Measurements from ENCODE around the gene RPRML. TPM values are rescaled to one million over a fixed set of nuclear protein-coding genes. Genes with fewer than 3 reads are reported as not detected.
"Not testable (repeated sequence)": the region's sequence is repeated elsewhere in the genome, so short reads cannot be mapped to it uniquely, and the experiment has no call there.

The RPRML gene
- not detected in 2 replicates for total RNA-seq (2014; rRNA removed; shearing (Covaris generic))

GRCh38 chr17:46979147-46979863 lies at the start of gene RPRML:
RPRML (minus strand) TSS chr17:46979253; CDS start chr17:46979007, 246 bp downstream.
- DNase-seq (ENCODE audit: low read depth): peak; percentile 32

DNA sequence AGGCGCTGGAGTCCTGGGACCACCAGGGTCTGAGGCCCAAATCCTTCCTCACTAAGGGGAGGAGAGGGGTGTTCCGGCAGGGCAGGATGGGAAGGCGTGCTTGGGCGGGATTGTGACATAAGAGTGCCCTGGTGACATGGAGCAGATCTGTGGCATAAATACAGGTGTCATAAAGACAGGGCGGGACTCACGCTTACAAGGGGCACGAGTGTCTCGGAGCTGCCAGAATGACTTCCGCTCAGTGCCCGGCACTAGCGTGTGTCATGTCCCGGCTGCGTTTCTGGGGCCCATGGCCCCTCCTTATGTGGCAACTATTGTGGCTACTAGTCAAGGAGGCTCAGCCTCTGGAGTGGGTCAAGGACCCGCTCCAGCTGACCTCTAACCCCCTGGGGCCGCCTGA lies 37.9 kb upstream of the RPRML start:
- DNase-seq (ENCODE audit: low read depth): not testable (repeated sequence)

DNA sequence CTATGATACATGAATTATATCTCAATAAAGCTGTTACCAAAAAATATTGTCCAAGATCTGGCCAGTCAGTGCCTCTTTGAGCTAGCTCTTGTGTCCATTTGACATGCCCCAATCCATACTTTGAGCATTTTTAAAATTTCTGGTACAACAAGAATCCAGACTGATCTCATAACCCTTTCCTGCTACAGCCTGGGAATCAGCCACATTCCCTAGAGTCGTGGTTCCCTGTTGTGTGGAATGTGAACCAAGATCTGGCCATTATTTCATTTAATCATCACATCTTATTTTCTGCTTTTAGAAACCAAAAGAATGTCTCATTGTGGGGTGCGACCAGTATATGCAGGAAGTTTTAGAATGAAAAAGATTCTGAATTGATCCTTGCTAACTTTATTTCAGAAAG lies 34.3 kb upstream of the RPRML start:
- no peak for DNase-seq (ENCODE audit: low read depth)

DNA sequence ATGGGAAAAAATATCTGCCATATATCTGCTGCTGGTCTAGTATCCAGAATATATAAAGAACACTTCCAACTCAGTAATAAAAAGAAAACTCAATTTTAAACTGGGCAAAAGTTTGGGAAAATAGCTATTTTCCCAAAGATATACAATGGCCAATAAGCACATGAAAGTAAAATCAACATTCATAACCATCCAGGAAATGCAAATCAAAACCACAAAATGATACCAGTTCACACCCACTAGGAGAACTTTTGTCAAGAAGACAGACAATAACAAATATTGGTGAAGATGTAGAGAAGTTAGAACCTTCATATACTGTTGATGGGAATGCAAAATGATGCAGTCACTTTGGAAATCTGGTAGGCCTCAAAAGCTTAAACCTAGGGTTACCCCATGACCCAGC lies 33.4 kb upstream of the RPRML start:
- DNase-seq (ENCODE audit: low read depth): no peak

DNA sequence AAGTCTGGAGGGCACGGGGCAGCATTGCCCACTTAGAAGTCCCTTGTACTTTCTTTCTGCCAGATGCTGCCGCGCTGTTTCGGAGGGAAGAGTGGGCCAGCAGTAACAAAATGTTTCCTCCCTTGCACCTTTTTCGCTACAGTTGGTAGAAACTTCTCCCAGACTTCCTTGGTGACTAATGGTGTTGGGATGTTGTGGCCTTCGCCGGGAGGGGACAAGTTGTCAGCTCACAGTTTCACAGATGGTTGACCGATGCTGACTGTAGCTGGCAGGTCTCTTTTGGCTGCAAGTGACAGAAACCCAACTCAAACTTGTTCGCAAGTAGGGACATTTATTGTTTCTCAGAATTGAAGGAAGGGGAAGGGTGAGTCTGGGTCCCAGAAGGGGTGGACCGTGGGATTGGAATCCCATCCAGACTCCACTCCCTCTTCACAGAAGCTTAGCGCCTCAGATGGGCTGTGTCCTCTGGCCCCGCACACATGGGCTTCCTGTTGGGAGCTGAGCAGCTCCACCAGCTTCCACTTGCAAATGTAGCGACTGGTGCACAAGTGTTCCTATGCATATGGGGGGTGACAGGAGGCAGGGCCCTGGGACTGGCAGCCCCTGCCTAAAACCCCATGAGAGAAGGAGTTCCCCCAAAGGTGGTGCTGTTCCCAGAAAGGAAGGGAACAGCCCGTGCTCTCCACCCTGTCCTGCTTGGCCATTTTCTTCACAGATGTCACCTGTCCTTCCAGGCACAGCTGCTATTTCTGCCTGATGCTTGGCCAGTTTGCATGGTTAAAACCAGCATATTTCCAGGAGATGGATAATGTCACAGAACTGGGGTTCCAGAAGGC lies 30.9 kb upstream of the RPRML start:
- peak; percentile 55 for DNase-seq (ENCODE audit: low read depth)

DNA sequence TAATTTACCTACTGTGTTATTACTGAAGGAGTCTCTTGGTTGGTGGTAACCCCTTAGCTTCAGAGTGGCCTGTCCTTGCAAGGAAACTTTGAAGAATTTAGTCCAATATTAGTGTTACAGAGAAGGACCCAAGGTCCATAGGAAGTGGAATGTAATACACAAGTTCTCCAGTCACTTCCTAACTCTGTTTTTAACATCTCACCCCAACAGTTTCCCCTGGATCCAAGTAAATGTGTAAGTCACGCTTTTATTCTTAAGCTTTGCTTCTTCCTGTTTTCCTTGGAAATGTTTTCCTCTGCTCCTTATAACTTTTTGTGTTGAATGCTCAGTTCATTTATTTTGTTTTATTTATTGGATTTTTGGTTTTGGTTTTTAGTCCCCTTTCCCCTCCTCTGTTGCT lies 25.9 kb upstream of the RPRML start:
- no peak for DNase-seq (ENCODE audit: low read depth)

DNA sequence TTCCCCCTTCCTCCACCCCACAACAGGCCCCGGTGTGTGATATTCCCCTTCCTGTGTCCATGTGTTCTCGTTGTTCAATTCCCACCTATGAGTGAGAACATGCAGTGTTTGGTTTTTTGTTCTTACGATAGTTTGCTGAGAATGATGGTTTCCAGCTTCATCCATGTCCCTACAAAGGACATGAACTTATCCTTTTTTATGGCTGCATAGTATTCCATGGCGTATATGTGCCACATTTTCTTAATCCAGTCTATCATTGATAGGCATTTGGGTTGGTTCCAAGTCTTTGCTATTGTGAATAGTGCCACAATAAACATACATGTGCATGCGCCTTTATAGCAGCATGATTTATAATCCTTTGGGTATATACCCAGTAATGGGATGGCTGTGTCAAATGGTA lies 24.8 kb upstream of the RPRML start:
- DNase-seq (ENCODE audit: low read depth): not testable (repeated sequence)

- DNase-seq (ENCODE audit: low read depth): peak; percentile 61
Measured at GRCh38 chr17:46995841-46996571, 17.0 kb upstream of the RPRML start.

GRCh38 chr17:46994993-46995392 lies 15.9 kb upstream of the RPRML start:
- DNase-seq (ENCODE audit: low read depth): no peak

DNA sequence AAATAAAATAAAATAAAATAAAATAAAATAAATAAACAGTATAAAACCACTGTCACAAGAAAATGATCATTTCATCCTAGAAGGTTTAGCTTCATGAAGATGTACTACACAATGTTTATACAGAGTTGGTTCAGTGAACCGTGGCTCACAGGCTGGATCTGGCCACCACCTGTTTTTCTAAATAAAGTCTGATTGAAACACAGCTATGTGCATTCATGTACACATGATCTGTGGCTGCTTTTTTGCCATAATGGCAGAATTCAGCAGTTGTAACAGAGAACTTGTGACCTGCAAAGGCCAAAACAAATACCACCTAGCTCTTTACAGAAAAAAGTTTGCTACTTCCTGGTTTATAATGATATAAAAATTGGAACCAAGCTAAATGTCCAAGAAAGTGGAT lies 12.6 kb upstream of the RPRML start:
- DNase-seq (ENCODE audit: low read depth): no peak

DNA sequence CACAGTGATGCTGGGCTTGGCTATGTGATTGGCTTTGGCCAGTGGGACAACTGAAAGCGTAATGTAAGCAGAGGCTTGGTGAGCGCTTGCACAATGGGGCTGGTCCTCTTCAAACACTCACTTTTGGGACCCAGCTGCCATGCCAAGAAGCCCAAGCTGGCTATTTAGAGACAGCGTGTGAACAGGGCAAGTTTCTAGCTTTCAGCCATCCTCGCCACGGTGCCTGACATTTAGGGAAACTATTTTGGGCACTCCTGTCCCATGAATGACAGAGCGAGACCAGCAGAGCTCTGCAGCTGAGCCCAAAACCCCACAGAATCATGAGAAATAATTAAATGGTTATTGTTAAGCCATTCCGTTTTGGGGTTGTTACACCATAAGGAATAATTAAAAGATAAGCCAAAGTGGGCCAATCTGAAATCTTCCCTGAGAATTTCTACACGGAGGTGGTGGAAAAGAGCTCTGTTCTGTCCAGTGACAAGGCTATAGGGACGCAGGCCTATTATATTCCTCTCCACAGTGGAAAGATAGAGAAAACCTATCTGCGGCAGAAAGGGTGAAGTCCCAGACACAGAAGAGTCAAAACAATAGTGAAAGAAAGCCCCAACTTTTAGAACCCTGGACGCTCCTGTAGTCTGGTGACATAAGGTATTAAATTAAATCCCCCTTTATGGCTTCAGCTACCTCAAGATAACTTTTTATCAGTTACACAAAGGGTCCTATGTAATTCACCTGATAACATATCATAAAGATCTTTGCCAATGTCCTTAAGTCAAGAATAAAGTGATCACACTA lies 10.8 kb upstream of the RPRML start:
- DNase-seq (ENCODE audit: low read depth): no peak

- DNase-seq (ENCODE audit: low read depth): not testable (repeated sequence)
Measured at GRCh38 chr17:46987927-46988326, 8.9 kb upstream of the RPRML start.

DNA sequence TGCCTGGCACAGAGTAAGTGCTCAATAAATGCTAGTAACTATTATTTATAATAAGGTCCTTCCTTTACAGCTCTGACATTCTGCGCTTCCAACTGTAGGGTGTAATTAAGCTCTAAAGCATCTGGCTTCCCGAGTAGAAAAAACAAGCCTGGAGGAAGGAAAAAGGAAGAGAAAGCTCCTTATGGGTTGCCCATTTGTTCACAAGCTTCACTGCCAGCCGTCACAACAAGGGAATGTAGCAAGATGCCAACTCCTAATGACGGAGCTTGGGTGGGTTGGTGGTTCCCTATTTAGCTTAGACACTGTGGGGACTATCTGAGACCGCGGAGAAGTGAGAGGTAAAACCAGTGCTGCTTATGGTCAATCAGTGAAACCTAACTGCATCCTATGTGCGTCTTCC lies 7.3 kb upstream of the RPRML start:
- no peak for DNase-seq (ENCODE audit: low read depth)

GRCh38 chr17:46984892-46985291 lies 5.8 kb upstream of the RPRML start:
- DNase-seq (ENCODE audit: low read depth): no peak

GRCh38 chr17:46984341-46984740 lies 5.3 kb upstream of the RPRML start:
- no peak for DNase-seq (ENCODE audit: low read depth)

- DNase-seq (ENCODE audit: low read depth): no peak
Measured at GRCh38 chr17:46983782-46984181, 4.7 kb upstream of the RPRML start.

DNA sequence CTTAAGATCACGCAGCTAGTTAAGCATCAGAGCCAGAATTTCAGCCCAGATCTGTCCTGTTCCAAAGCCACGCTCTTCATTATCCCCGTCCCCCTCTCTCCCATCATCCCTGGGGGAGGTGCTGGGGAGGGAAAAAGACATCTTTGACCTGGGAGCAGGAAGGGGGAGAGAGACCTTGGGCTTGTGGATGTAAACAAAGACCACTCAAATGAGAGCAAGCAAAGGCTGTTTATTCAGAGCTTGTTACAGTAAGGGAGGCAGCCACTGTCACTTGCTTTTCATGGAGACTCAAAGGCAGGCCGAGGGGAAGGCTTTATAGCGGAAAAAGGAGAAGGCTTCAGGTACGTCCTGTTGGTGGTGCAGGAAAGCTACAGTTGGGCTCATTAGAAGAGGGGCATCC lies 3.5 kb upstream of the RPRML start:
- no peak for DNase-seq (ENCODE audit: low read depth)

GRCh38 chr17:46978489-46979146 lies 435 bp downstream of the RPRML start:
- peak; percentile 18 for DNase-seq (ENCODE audit: low read depth)

GRCh38 chr17:46977750-46978488 lies 1.1 kb downstream of the RPRML start:
- no peak for DNase-seq (ENCODE audit: low read depth)

DNA sequence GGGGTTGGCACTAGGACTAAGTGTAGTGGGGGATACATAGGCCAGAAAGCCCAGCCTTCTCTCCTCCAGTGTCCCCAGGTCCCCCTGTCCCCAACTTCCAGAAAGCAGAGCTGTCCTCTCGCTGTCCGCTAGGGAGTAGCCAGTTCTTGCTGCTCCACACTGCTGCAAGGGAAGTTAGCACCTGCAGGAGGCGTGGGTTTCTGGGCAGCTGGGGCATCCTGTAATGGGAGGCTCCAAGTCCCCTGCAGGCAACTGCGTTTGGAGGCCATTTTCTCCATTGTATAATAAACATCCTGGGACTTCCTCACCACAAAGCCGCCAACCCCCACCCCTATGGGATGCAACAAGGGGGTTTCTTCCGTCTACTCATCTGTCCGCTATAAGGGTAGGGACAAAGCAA lies 1.7 kb downstream of the RPRML start:
- peak; percentile 53 for DNase-seq (ENCODE audit: low read depth)
